GM19238 (cell line): ENCODE measurements around the gene PRRT1B.

Experiments used
- DNase-seq: peaks from one replicate; pipeline ENCODE4 v3.0.0; 2011; ENCODE audit warnings: low spot score; ENCODE audit not compliant: insufficient read length

Gene PRRT1B

DNA sequence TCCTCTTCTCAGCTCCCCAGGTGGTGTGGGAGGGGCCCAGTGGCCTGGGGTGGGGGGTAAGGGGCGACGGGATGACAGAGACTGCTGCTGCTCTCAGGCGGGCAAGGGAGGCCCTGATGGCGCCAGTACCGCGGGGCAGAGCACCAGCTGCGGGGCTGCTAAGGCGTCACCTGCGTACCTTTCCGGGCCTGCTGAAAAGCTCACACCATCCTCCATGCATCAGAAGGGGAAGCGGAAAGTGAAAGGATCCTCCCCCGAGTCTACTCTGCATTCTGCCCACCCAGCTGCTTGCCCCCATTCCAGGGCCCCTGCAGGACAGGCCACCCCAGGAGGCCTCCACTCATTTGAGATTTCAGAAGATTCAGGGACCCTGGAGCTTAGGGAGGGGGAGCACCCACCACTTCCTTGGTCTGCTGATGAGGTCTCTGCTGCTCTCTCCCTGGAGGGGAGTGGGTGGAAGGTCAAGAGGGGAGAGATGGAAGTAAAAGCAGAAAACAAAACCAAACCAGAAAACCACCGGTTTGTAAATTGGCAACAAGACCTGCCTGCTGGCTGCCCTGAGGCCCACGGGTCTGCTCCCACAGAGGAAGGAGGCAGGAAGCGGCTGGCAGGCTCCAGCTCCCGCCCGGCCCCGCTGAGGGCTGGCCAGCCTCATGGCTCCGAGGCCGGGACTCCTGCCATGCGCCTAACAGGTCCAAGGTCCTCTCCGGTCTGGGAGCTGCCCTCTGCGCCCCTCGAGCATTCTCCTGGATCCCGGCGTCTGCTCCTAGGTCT, 33.6 kb downstream of the PRRT1B start:
- DNase-seq = peak; percentile 49

DNA sequence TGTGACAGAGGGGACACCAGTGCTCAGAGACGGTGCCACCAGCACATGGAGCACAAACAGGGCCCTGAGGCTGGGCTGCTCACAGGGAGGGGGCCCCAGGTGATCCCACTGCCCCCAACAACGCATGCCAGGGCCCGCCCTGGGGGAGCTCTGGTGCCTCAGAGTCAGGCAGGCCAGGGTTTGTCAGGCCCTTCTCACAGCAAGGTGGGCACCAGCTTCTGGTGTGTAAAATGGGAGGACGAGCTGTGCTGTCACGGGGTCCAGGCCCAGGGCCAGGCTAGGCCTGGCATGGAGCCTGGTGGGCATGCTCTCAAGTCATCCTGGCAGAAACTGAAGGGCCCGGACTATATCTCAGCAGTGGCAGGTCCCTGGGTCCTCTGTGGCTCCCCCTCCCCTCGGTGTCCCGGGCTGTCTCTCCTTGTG, 34.5 kb downstream of the PRRT1B start:
- no peak for DNase-seq

DNA sequence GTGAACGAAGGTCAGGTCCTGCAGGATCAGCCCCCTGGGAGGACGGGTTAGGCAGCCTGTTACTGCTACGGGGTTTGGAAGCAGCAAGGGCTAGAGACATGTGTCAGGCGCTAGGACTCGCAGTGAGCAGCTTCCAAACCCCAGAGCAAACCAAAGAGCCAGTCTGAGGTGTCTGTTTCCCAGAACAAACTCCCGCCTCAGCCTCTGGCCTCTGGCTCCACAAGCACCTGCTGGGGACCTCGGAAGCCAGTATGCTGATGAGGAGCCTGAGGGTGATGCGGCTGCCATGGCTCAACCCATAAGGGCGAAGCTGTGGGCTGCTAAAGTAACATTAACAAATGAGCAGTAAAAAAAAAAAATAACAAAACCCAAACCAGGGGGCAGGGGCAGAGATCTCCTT, 35.0 kb downstream of the PRRT1B start:
- no peak for DNase-seq

DNA sequence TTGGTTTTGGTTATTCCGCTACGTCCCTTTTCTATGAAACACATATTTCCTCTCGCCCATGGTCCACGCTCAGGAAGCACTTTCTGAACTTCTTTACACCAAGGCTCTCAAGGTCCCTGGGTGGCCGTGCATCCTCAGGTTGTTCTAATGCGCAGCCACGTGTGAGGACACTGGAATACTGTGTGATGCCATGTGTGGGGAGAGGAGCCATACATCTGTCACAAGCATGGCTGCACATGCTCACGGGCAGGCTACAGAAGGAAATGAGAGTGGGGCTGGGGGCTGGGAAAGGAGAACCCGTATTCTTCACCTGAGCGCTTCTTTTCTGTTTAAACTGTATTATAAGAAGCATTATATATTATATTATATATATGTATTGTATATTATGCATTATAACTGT, 36.7 kb downstream of the PRRT1B start:
- DNase-seq = no peak

DNA sequence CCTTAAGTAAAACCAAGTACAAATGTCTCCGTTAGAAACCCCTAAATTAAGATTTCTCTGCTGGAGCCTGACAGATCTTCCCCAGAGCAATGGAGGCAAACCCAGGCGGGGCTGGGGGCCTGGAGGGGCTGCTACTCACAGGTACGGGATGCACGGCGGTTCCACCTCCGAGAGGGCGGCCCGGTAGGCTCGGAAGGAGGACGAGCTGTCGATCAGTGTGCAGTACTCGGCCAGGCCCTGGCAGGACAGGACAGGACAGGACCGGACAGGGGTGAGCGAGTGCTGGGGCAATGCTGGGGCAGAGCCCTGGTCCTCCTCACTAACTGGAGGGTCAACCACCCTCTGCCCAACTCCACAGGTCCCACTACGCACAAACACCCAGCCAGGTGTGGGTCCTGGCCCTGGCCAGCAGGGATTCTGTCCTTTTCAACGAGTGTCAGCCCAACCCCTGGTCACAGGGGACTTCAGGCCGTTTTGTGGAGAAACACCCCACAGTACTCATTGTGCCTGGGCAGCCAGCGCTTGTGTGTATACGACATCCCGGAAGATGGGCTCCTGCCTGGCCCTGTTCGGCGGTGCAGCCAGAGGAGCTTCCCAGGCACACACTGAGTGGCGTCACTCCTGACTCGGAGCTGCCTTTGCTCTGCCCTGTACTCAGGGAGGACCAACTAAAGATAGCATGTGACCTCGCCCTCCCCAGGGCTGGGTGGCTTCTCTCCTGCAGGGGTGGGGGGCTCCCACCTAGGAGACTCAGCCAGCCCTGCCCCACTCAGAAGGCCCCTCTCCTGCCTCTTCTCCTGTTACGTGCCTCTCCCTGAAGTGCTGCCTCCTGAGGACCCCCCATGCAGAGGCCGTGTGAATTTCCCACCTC, 37.4 kb downstream of the PRRT1B start:
- DNase-seq = no peak

DNA sequence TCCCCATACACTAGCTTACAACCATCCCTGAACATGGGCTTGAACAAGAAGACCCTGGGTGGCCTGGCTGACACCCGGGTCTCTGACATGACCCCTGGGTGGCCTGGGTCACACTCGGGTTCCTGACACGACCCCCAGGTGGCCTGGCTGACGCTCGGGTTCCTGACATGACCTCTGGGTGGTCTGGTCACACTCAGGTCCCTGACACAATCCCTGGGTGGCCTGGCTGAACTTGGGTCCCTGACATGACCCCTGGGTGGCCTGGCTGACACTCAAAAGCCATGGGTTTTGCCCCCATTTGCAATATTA, 38.0 kb downstream of the PRRT1B start:
- no peak for DNase-seq

DNA sequence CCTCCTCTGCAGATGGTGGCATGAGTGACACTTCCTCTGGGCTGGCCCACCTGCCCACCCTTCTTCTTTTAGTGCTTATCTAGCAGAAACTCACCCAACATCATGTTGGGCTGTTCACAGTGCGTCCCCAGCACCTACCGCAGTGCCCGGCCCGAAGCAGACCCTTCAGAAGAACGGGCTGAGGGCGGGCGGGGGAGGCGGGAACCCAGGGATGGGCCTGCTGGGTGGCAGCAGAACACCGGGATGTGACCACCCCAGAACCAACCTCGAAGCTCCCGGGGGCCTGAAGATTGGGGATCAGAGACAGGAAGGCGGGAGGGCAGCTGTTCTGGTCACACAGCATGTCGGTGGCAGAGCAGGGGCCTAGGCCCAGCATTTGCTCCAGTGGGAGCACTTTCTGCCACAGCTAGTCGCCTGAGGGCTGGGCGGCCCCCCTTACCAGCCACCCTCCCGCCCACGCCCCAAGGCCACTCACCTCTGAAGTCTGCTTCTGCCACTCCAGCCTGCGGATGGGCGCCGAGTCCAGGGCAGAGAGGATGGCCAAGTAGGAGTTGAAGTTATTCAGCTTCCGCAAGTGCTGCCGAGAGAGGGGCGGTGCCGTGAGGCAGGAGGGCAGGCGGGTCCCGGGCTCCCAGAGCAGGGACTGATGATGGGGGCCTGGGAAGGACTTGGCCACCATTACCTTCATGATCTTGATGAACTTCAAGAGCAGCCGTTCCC, 38.7 kb downstream of the PRRT1B start:
- DNase-seq = no peak

DNA sequence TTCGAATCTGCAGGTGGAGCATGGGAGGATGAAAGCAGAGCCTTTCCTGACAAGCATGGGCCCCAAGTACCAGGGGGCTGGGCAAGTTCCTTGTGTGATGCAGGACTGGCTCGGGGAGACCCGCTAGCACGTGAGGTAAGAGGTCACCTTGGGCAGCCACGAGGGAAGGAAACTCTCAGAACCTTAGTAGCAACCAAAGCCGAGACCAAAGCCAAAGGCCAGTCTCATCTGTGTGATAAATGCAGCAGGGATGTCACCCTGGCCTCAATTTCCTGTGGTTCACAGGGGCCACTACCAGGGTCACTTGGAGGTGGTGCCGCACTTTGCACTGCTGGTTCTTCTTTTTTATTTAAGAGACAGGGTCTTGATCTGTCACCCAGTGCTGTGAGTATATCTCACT, 39.5 kb downstream of the PRRT1B start:
- no peak for DNase-seq

DNA sequence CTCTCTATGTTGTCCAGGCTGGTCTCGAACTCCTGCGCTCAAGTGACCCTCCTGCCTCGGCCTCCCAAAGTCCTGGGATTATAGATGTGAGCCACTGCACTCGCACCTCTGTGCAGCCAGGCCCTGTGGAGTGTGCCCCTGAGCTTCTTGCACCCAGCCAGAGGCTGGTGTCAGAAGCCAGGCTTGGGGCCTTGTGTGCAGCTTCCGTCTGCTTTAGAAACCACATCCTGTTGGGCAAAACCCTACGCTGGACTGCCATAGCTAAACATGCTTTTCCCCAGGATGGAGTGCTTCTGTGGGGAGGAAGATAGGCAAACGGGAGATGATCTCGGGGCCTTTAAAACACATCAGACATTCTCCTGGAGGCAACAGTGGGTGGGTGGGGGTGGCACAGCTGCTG, 40.1 kb downstream of the PRRT1B start:
- no peak for DNase-seq

DNA sequence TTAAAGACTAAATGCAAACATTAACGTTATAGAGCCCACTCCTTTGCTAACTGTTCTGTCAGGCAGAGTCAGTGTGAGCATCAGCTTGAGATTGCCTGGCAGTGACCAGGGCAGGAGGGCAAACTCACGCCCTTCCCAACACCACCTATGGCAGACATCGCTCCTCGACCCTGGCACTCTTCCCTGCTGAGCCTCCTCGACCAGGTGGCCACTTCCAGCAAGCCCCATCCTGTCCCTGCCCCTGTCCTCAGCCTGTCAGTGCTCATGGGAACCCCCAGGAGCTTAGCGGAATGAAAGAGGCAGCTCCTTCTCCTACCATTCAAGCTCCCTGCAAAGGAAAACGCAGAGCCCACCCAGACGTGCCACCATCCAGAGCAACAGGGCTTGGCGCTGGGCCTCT, 42.0 kb downstream of the PRRT1B start:
- no peak for DNase-seq

DNA sequence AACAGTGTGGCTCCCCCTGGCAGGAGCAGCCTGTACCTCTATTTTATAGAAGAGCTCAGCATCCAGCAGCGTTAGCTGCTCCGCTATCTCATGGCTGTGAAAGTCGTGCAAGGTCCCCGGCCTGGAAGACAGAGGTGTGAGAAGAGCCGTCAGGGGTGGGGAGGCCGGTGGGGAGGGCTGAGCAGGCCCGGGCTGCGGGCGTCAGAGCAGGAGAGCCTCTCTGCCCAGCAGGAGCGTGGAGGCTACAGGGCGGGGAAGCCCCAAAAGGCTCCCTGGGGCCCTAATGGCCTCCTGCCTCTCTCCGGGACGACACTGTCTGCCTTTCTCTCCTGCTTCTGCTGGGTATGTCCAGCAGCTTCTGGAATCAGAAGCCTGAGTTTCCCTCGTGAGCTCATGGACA, 42.6 kb downstream of the PRRT1B start:
- no peak for DNase-seq

DNA sequence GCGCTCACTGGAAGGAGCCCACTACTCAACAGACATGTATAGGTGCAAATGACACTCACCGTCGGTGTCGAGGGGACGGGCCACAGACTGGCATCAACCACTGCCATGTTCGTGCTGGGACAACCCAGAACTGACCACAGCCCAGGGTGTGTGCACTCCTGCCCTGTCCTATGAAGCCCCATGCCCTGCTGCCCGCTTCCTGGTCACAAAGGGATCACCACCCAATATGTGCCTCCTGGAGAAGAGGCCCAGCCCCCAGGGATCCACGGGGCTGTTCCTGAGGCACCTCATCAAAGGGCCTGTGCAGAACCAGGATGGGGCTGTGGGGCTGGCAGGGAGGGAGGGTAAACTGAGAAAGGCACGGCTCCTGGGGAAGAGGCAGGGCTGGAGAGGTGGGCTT, 43.1 kb downstream of the PRRT1B start:
- DNase-seq = no peak

DNA sequence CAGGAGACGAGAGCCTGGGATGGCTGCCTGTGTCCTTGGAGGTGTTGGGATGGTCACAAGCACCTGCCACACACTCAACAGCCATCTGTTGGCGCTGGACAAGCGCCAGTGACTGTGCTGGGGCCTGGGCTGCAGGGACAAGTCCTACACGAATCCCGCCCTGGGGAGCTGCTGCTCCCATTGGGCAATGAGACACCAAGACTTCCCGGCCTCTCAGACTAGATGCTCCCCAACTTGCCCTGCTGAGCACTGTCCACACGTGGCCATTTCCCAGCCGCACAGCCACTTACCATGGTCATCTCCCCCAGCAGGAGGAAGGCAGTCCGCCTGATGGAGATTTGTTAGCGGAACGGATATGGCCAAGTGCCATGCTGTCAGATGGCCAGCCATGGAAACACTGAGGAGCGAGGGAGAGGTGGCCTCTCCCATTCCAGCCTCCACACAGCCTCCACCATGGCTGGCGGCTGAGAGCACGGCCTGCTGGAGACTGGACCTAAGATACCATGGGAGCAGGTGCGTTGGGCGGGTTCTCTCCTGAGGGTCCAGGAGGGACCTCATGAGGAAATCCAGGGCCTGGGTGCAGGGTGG, 43.9 kb downstream of the PRRT1B start:
- DNase-seq = no peak

DNA sequence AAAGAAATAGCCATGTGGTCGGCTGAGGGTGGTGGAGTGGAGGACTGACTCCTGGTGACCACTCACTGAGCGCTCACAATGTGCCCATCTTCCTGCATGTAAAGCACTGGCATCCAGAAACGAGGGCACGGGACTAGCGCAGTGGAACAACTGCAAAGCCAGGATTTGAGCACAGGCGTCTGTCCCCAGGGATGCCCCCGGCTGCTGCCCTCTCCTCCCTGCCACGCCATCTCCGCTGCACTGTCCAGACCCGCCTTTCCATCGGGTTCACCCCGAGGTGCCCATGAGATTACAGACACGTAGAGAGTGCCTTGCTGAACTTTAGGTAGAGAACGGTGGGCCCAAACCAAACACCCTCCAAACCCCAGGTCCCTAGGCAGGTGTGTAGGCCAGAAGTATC, 44.7 kb downstream of the PRRT1B start:
- DNase-seq = no peak

DNA sequence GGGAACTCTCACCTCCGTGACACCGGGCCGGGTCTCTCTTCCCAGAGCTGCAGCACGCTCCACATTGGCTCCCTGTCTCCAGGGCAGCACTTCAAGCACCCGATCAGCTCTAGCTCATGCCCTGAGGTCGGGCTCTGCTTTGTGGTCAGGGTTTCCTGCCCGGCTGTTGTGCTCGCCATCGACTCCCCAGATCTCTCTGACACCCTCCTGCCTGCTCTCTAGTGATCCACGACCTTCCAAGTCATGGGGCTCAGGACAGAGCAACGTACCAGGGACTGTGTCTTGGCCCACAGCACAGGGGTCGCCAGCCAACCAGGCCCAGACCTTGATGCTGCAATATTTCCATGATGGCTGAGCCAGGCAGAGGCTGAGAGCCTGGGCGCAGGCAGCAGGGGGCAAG, 45.1 kb downstream of the PRRT1B start:
- no peak for DNase-seq

DNA sequence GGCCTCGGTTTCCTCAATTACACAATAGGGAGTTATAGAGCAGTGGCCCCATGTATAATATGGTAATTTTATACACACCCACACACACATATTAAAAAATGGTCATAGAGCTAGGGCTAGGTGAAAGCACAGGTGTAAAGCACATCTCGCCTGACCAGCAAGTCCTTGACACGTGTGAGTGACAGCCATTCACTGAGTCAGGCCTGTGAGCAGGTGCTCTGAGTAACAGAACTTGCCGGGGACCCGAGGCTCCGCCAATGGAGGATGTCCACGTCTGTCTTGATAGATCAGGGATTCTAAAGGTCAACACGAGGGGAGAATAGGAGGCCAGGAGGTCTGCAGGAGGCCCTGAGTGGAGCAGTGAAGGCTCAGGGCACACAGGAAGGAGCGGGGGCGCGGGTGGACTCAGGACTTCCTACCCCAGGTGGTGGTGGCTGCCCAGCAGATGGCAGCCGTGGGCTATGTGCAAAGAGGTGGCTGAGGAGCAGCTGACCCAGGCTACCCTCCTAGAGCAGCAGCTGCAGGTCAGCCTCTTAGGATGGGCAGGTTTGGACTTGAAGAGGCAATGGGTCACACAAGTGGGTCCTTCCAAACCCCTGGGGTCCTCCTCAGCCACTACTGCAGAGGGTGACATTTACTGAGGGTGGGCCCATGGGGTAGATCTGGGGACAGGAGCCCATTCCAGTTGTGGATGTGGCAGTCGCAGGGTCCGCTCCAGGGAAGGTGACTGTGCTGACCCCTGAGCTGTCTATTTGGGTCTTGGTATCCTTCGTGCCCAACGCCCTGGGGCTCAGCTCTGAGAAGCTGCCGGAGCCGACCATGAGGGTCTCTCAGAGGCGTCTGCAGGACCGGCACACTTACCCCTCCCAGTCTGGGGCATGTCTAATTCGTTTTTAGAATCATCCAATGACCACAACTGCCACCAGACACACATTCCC, 45.9 kb downstream of the PRRT1B start:
- peak; percentile 68 for DNase-seq

DNA sequence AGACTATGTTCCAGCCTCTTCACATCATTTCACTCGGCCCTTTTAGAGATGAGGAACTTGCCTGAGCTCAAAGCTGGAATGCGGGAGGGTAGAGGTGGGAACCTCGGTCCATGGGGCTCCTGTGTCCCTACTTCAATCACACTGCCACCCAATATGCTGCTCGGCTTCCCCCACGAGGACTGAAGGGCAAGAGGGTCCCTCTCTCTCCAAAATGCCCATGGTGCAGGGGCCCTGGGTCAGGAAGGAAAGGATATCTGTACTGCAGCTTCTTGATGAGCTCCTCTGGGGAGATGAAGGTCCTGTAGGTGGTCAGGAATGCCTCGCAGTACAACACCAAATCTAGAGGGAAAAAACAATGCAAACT, 46.5 kb downstream of the PRRT1B start:
- DNase-seq = no peak

DNA sequence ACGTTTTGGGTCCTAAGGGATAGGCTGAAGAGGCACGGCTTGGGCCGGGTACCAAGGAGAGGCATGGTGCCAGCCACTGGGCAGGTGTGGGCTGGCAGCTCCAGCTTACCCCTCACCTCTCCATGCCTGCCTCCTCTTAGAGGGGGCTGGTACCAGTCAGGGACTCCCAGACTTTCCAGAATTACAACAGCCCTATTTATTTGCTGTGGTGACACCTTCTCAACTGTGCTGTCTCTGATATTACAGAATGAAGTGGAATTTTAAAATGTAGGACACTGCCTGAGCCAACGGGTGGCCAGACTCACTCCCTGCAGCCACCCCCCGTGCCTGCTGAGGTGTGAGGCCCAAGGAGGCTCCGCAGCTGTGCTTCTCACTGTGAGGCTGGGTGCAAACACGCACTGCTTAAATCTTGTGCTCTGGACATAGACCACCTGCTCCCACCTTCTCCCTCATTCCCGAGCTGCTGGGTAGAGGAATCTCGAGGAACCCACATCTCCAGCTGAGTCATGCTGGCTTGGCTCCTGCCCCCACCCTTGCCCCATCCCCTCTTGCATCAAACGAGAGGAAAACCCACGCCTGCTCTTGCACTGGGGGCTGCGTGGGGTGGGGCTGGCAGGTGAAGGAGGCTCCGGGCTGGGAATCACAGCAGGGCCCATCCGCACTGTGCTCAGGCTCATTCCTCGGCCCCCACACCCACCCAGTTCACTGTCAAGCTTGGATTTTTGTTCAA, 47.9 kb downstream of the PRRT1B start:
- no peak for DNase-seq

DNA sequence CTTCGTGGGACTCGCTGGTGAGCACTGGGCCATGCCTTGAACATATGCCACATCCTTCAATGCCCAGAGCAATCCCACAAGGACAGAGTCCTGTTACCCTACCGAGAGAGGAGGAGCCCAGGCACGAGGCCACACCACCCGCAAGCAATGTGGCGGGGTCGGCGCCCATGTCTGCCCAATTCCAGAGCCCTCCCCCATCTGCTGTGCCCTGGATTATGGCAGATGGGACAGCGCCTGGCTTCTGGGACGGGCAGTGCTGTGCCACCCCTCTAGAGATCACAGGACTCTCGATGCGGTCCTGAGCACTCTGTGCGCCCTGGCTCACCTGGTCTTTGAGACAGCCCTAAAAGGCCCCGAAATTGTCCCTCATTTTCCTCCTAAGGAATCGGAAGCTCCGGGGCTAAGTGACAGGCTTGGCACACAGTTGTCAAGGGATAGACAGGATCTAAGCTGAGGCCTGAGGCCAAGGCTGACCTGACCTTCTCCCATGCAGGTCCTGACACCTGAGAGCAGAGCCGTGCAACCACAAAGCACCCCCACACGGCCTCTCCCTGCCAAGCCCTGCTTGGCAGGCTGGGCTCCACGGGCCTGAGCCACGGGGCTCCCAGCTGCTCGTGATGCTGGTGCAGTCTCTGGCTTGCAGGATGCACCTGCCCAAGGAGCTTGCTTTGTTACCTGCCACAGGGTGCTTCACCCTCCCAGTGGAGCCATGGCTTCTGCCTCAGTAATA, 48.8 kb downstream of the PRRT1B start:
- DNase-seq = no peak
